GM18505 (cell line): ENCODE measurements around the gene MTG1.

Experiments used
- ATAC-seq: cut with Tn5 transposase; IDR thresholded peaks from one replicate; pipeline ENCODE4 v1.9.1; 2021; ENCODE audit not compliant: unreplicated experiment
- POLR2A ChIP-seq: IDR thresholded peaks from 4 replicates; pipeline ENCODE4 v1.6.1; 2011; ENCODE audit warnings: borderline replicate concordance; ENCODE audit not compliant: insufficient read depth, insufficient read length; ENCODE audit errors: extremely low read depth

MTG1 gene

GRCh38 chr10:133442191-133442966 lies 48.4 kb downstream of the MTG1 start:
- no peak for TF ChIP-seq POLR2A
- no peak for ATAC-seq

- no peak for TF ChIP-seq POLR2A
- ATAC-seq, result no peak
These were observed 49.3 kb downstream of the MTG1 start for GRCh38 chr10:133442967-133443924.

GRCh38 chr10:133444342-133445267 lies 50.6 kb downstream of the MTG1 start:
- no peak for TF ChIP-seq POLR2A
- ATAC-seq, result no peak

GRCh38 chr10:133445268-133445732 lies 51.3 kb downstream of the MTG1 start:
- TF ChIP-seq POLR2A, result no peak
- no peak for ATAC-seq

- no peak for TF ChIP-seq POLR2A
- ATAC-seq, result no peak
These were observed 52.1 kb downstream of the MTG1 start for GRCh38 chr10:133445751-133446708.

- ATAC-seq, result no peak
- TF ChIP-seq POLR2A, result no peak
These were observed 53.0 kb downstream of the MTG1 start for GRCh38 chr10:133446979-133447378.

- no peak for ATAC-seq
These were observed 54.2 kb downstream of the MTG1 start for GRCh38 chr10:133448120-133448519.

GRCh38 chr10:133451346-133451745 lies 57.4 kb downstream of the MTG1 start:
- no peak for TF ChIP-seq POLR2A
- ATAC-seq, result no peak

More at GRCh38 chr10:133448120-133448519, 54.2 kb downstream of the MTG1 start:
- TF ChIP-seq POLR2A, result no peak

GRCh38 chr10:133452453-133452852 lies 58.5 kb downstream of the MTG1 start:
- no peak for TF ChIP-seq POLR2A
- ATAC-seq, result no peak

- no peak for ATAC-seq
These were observed 59.7 kb downstream of the MTG1 start, which contains the start of gene SCART1 for GRCh38 chr10:133453516-133454203. TSS of gene SCART1 (plus strand) at chr10:133453945. CDS start at chr10:133453998, 53 bp downstream.

More at GRCh38 chr10:133453516-133454203, 59.7 kb downstream of the MTG1 start, which contains the start of gene SCART1:
- TF ChIP-seq POLR2A, result no peak
